Measurements from ENCODE around the gene TLE6.

GRCh38 chr19:2950286-2951124, 26.9 kb upstream of the TLE6 start:
- TF ChIP-seq ZBTB33 (IDR thresholded peaks at IDR 0.05): no peak
- TF ChIP-seq ZBED1 (IDR thresholded peaks at IDR 0.05; ENCODE audit: borderline replicate concordance): no peak
- no peak for TF ChIP-seq ZBTB11 (CRISPR knock-in tag; IDR thresholded peaks at IDR 0.05)
- TF ChIP-seq POLR2A (IDR thresholded peaks at IDR 0.05; ENCODE audit: low read depth, low read length): peak; percentile 97
- TF ChIP-seq NFIC (IDR thresholded peaks at IDR 0.05; ENCODE audit: low read depth, low read length): no peak
- TF ChIP-seq CHD2 (IDR thresholded peaks at IDR 0.05; ENCODE audit: borderline replicate concordance, low read depth, low read length): peak; percentile 90
- no peak for TF ChIP-seq ZZZ3 (IDR thresholded peaks at IDR 0.05; ENCODE audit: control insufficient read depth, insufficient read length, low read depth)
- TF ChIP-seq MTA3 (IDR thresholded peaks at IDR 0.05; ENCODE audit: borderline replicate concordance, low read length): no peak
- TF ChIP-seq ATF3 (IDR thresholded peaks at IDR 0.05; ENCODE audit: borderline replicate concordance, extremely low read depth, low read depth, low read length): no peak
- TF ChIP-seq YY1 (IDR thresholded peaks at IDR 0.05; ENCODE audit: low read depth, low read length): peak; percentile 85

Measured in GM12878 (cell line).